ENCODE measurements around the gene ZNF471. TPM values are rescaled to one million over a fixed set of nuclear protein-coding genes. Genes with fewer than 3 reads are reported as not detected.
A peak's percentile ranks its signal among the peaks of the same experiment; 100 is the strongest.

The ZNF471 gene
- total RNA-seq (2014; rRNA removed; shearing (Covaris generic)) (4.7 and 6.1 TPM in 2 replicates), polyA plus RNA-seq (2016; fragmentation: Nextera tagmentation; extraction: Ambion mirVana) (3.4 and 3.6 TPM in 2 replicates)

- Histone ChIP-seq H3K4me2 (ENCODE audit: unreplicated experiment) (peak within 1 kb of the TSS; percentile 98), H2AFZ (peak within 1 kb of the TSS; percentile 97), H3K9me3 (ENCODE audit: low read depth) (no peaks in the 10 kb centered on the region), H3K27me3 (replicated peaks; ENCODE audit: insufficient read depth) (no peaks in the 10 kb centered on the region), H4K20me1 (ENCODE audit: insufficient read depth) (no peaks in the 10 kb centered on the region), H3K79me2 (ENCODE audit: insufficient read depth) (no peaks in the 10 kb centered on the region), H3K4me3 (peak within 1 kb of the TSS; percentile 86), H3K36me3 (ENCODE audit: low read depth) (0 out of 2 replicates have a peak, but pooled peaks cover 2% of the 10 kb centered on the region), H3K4me1 (ENCODE audit: insufficient read depth) (no peaks in the 10 kb centered on the region), H3K27ac (peak within 1 kb of the TSS; percentile 96), H3F3A (ENCODE audit: insufficient read depth) (no peaks in the 10 kb centered on the region), H3K9me2 (ENCODE audit: insufficient read depth) (no peaks in the 10 kb centered on the region), H3K9ac (peak within 1 kb of the TSS; percentile 96)
- TF ChIP-seq EZH2phosphoT487 (IDR thresholded peaks at IDR 0.05; ENCODE audit: insufficient read depth, low read depth) = no peak
- no peak for TF ChIP-seq EZH2 (IDR thresholded peaks at IDR 0.05; ENCODE audit: insufficient read depth, poor library complexity, severe bottlenecking)
- WGBS, 2 experiments (ENCODE audit: low coverage in 1 of 2, low lambda C conversion rate in 2 of 2, missing lambda C conversion rate in 2 of 2) = 1 to 2% methylated on average over 59 to 61 of the region's 74 CpGs
- DNase-seq = peak; percentile 100
- in situ Hi-C loops (cut with MboI) = no loop called here
Measured at GRCh38 chr19:56507446-56508289, at the start of gene ZNF471. Gene ZNF471 (plus strand): TSS chr19:56507855. CDS start chr19:56511572, 3,717 bp downstream.

DNA sequence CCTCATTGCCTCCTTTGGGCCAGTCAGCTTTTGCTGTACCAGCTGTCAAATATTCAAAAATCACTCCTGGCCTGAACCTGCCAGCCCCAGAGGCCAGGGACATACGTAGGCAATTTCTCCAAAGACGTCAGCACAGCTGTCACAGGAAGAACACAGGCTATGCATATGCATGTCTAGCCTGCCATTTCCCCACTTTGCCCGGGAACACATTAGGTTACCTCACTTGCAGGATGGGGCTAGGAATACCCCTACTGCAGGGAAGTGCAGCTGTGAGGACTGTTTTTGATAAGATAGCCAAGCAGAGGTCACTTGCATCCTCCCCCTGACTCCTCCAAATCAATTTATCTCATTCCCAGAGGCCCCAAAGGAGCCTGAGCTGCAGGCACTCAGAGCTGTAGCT is 33.3 kb upstream of the ZNF471 start:
- 60 to 66% methylated on average over 3 of the region's 3 CpGs for WGBS, 2 experiments (ENCODE audit: low coverage in 1 of 2, low lambda C conversion rate in 2 of 2, missing lambda C conversion rate in 2 of 2)
- TF ChIP-seq EZH2 (IDR thresholded peaks at IDR 0.05; ENCODE audit: insufficient read depth, poor library complexity, severe bottlenecking) (no peak), EZH2phosphoT487 (IDR thresholded peaks at IDR 0.05; ENCODE audit: insufficient read depth, low read depth) (no peak)
- in situ Hi-C loops (cut with MboI) = no loop called here
- H3K4me3 ChIP-seq = no peak overlapping the region
- peaks cover 24% of the 10 kb centered on the region; the same call in 1 of the 2 replicates for H3K36me3 ChIP-seq (ENCODE audit: low read depth)
- no peak overlapping the region for H2AFZ ChIP-seq
- no peaks in the 10 kb centered on the region for H3K9me2 ChIP-seq (ENCODE audit: insufficient read depth)
- no peak overlapping the region for H3K27ac ChIP-seq
- H3K9me3 ChIP-seq (ENCODE audit: low read depth) = no peaks in the 10 kb centered on the region
- H3K9ac ChIP-seq = no peak overlapping the region
- no peaks in the 10 kb centered on the region for H3F3A ChIP-seq (ENCODE audit: insufficient read depth)
- no peak for DNase-seq
- no peaks in the 10 kb centered on the region for H4K20me1 ChIP-seq (ENCODE audit: insufficient read depth)
- H3K4me1 ChIP-seq (ENCODE audit: insufficient read depth) = peaks cover 6% of the 10 kb centered on the region; the same call in 1 of the 2 replicates
- H3K27me3 ChIP-seq (replicated peaks; ENCODE audit: insufficient read depth) = no peaks in the 10 kb centered on the region
- peaks cover 55% of the 10 kb centered on the region for H3K79me2 ChIP-seq (ENCODE audit: insufficient read depth)
- H3K4me2 ChIP-seq (ENCODE audit: unreplicated experiment) = no peak overlapping the region

DNA sequence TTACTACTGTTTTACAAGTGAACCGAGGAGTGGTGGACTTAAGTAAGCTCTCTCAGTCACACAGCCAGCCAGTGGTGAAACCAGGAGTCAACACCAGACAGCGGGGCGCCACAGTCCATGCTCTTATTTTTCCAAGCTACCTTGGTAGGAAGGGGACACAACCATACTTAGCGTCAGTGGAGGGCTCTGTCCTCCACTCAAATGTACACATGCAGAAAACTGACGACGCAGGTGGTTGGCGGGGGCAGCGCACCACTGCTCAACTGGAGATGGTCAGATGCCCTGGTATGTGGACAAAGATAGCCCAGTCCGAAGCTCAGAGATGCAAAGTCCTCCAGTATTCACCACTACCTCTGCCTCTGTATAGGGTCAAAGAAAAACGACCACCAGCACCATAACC is 31.6 kb upstream of the ZNF471 start:
- Histone ChIP-seq H3K27me3 (replicated peaks; ENCODE audit: insufficient read depth) (no peaks in the 10 kb centered on the region), H3K4me1 (ENCODE audit: insufficient read depth) (peaks cover 6% of the 10 kb centered on the region; the same call in 1 of the 2 replicates), H3K79me2 (ENCODE audit: insufficient read depth) (peaks cover 73% of the 10 kb centered on the region), H3K4me3 (peak overlapping the region; percentile 82), H3F3A (ENCODE audit: insufficient read depth) (no peaks in the 10 kb centered on the region), H3K36me3 (ENCODE audit: low read depth) (peaks cover 20% of the 10 kb centered on the region; the same call in 1 of the 2 replicates), H2AFZ (no peak overlapping the region), H3K9ac (peak overlapping the region; percentile 99), H3K4me2 (ENCODE audit: unreplicated experiment) (peak overlapping the region; percentile 86), H3K27ac (peak overlapping the region; percentile 99), H4K20me1 (ENCODE audit: insufficient read depth) (no peaks in the 10 kb centered on the region), H3K9me3 (ENCODE audit: low read depth) (no peaks in the 10 kb centered on the region), H3K9me2 (ENCODE audit: insufficient read depth) (no peaks in the 10 kb centered on the region)
- WGBS, 2 experiments (ENCODE audit: low coverage in 1 of 2, low lambda C conversion rate in 2 of 2, missing lambda C conversion rate in 2 of 2) = 83 to 87% methylated on average over 10 of the region's 10 CpGs
- in situ Hi-C loops (cut with MboI) = no loop called here
- DNase-seq = peak; percentile 6
- no peak for TF ChIP-seq EZH2 (IDR thresholded peaks at IDR 0.05; ENCODE audit: insufficient read depth, poor library complexity, severe bottlenecking)

DNA sequence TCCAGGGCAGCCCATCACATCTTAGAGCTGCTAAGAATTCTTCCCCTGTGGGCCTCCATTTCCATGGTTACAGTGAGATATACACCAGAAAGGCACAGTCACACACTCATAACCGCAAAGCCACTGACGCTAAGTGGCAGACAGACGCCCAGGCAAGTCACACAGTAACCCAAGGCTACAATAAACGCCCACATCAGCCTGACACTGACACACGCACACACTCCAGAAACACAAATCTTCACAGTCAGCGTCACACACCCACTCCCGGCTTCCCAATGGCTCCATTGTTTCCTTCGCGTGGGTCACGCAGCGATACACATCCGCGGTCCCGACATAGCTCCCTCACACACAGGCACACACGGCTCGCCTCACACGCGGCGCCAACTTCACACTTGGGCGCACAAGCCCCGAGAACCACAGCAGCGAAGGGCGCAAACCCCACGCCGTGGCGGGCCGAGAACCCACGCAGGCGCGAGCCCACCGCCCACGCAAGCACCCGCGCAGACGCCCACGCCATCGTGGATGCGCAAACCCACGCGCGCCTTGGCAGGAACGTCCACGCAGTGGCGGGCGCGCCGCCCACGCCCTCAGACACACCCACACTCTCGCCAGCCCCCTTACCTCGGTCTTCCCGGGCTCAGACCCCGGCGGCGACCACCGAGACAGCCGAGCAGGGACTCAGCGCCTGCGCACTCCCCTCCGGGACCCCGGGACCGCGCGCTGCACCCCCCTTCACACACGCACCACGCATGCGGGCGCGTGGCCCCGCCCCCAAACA is 30.8 kb upstream of the ZNF471 start, which contains the start of gene ZNF667:
ZNF667 (minus strand) TSS at position 695 of the 778 bp plus-strand sequence. CDS start 14,975 bp downstream, outside the sequence.
- peak within 1 kb of the TSS; percentile 99 for H3K9ac ChIP-seq
- in situ Hi-C loops (cut with MboI) = no loop called here
- H3K36me3 ChIP-seq (ENCODE audit: low read depth) = peaks cover 14% of the 10 kb centered on the region; the same call in 1 of the 2 replicates
- peak within 1 kb of the TSS; percentile 86 for H3K4me2 ChIP-seq (ENCODE audit: unreplicated experiment)
- no peaks in the 10 kb centered on the region for H3K9me3 ChIP-seq (ENCODE audit: low read depth)
- no peaks in the 10 kb centered on the region for H3F3A ChIP-seq (ENCODE audit: insufficient read depth)
- H2AFZ ChIP-seq = peak within 1 kb of the TSS; percentile 90
- no peaks in the 10 kb centered on the region for H3K27me3 ChIP-seq (replicated peaks; ENCODE audit: insufficient read depth)
- no peaks in the 10 kb centered on the region for H3K9me2 ChIP-seq (ENCODE audit: insufficient read depth)
- TF ChIP-seq EZH2phosphoT487 (IDR thresholded peaks at IDR 0.05; ENCODE audit: insufficient read depth, low read depth) = no peak
- TF ChIP-seq EZH2 (IDR thresholded peaks at IDR 0.05; ENCODE audit: insufficient read depth, poor library complexity, severe bottlenecking) = no peak
- WGBS, 2 experiments (ENCODE audit: low coverage in 1 of 2, low lambda C conversion rate in 2 of 2, missing lambda C conversion rate in 2 of 2) = 1 to 2% methylated on average over 47 to 63 of the region's 69 CpGs
- peak within 1 kb of the TSS; percentile 82 for H3K4me3 ChIP-seq
- H4K20me1 ChIP-seq (ENCODE audit: insufficient read depth) = no peaks in the 10 kb centered on the region
- H3K4me1 ChIP-seq (ENCODE audit: insufficient read depth) = peaks cover 6% of the 10 kb centered on the region; the same call in 1 of the 2 replicates
- peaks cover 80% of the 10 kb centered on the region for H3K79me2 ChIP-seq (ENCODE audit: insufficient read depth)
- peak; percentile 95 for DNase-seq
- H3K27ac ChIP-seq = peak within 1 kb of the TSS; percentile 99
